OCI-LY3 (cell line): ENCODE data around the gene MRPL28.

Experiments
- H2AFZ ChIP-seq: fragments of 200-600, 300-600 bp; shearing (Covaris generic); 2 replicates; pipeline ENCODE4 v1.6.0; 2014; ENCODE audit warnings: antibody characterized with exemption, low read depth, low read length
- H3K27ac ChIP-seq: fragments of 200-600, 300-600 bp; sonication (generic); 2 replicates; pipeline ENCODE4 v1.5.1; 2014; ENCODE audit warnings: mild to moderate bottlenecking, low read length, moderate library complexity, mixed read lengths
- H3K27me3 ChIP-seq: fragments of 200-600, 300-600 bp; sonication (generic); 2 replicates; pipeline ENCODE4 v1.6.1; 2014; ENCODE audit warnings: low read depth, low read length, mixed read lengths
- H3K36me3 ChIP-seq: fragments of 200-600, 300-600 bp; sonication (generic); replicated peaks from 2 replicates; pipeline ENCODE3; 2014; ENCODE audit warnings: low read depth, low read length, mixed read lengths
- H3K4me1 ChIP-seq: fragments of 300-600, 200-600 bp; sonication (generic); 2 replicates; pipeline ENCODE4 v1.6.1; 2014; ENCODE audit warnings: low read length, mixed read lengths
- H3K4me2 ChIP-seq: fragments of 200-600, 300-600 bp; sonication (generic); 2 replicates; pipeline ENCODE4 v1.6.1; 2014; ENCODE audit warnings: low read length, mixed read lengths
- H3K4me3 ChIP-seq: fragments of 300-600, 200-600 bp; sonication (generic); 2 replicates; pipeline ENCODE4 v1.5.1; 2014; ENCODE audit warnings: antibody characterized with exemption, mild to moderate bottlenecking, low read length, moderate library complexity
- H3K79me2 ChIP-seq: fragments of 300-600, 200-600 bp; shearing (Covaris generic); 2 replicates; pipeline ENCODE4 v1.6.1; 2014; ENCODE audit warnings: mild to moderate bottlenecking, low read length, mixed read lengths
- H3K9ac ChIP-seq: fragments of 300-600, 200-600 bp; shearing (Covaris generic); 2 replicates; pipeline ENCODE4 v1.6.0; 2014; ENCODE audit warnings: mild to moderate bottlenecking, low read length, moderate library complexity
- H3K9me3 ChIP-seq: fragments of 200-600, 300-600 bp; shearing (Covaris generic); 2 replicates; pipeline ENCODE4 v1.6.1; 2014; ENCODE audit warnings: low read length, mixed read lengths; ENCODE audit not compliant: insufficient read depth
- H4K20me1 ChIP-seq: fragments of 200-600, 300-600 bp; sonication (generic); 2 replicates; pipeline ENCODE4 v1.6.1; 2016; ENCODE audit warnings: low read length, mixed read lengths; ENCODE audit not compliant: insufficient read depth
- EZH2phosphoT487 ChIP-seq: fragments of 200-600 bp; shearing (Covaris generic); IDR thresholded peaks from 2 replicates; pipeline ENCODE4 v1.6.1; 2018; ENCODE audit warnings: antibody characterized with exemption, mixed run types, low read depth
- TF ChIP-seq, protein P1 (sequence below): fragments of 200-600, 300-600 bp; sonication (generic); IDR thresholded peaks from 2 replicates; pipeline ENCODE4 v1.5.1; 2014; ENCODE audit warnings: antibody characterized with exemption, low read length, low read depth

Gene MRPL28

DNA sequence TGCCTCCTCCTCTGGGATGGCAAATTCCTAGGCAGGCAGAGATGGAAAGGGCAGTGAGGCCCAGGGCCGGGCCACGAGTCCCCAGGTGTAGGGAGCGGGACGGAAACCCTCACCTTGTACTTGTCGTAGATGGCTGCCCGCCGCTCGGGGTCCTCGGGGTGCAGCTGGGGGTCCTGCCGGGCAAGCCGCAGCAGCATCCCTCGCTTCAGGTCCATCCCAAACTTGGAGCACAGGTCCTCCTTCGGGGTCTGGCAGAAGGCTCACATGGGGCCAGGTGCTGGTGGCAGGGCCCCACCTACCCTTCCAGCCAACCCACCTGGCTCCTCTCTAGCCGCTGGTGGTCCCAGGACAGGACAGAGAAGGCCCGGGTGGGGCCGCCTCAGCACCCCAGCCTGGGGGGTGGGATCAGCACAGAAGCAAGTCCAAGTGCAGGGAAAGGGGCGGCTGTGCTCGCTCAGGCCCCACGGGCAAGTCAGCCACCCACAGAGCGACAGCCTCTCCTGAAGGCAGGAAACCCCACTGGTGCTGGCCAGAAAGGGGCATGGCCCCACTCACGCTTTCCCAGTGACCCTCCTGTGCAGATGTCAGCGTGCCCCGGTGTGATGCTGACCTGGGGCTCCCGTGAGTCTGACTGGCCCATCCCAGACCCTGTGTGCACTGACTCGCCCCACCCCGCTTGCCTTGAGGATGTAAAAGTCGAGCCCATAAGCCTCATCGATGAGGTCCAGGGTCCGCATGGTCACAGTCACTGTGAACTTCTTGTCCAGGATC, 1.8 kb downstream of the MRPL28 start:
- Histone ChIP-seq H3K36me3 (peaks cover 17% of the 10 kb centered on the region), H3K9ac (no peak overlapping the region), H3K4me2 (no peak overlapping the region)

DNA sequence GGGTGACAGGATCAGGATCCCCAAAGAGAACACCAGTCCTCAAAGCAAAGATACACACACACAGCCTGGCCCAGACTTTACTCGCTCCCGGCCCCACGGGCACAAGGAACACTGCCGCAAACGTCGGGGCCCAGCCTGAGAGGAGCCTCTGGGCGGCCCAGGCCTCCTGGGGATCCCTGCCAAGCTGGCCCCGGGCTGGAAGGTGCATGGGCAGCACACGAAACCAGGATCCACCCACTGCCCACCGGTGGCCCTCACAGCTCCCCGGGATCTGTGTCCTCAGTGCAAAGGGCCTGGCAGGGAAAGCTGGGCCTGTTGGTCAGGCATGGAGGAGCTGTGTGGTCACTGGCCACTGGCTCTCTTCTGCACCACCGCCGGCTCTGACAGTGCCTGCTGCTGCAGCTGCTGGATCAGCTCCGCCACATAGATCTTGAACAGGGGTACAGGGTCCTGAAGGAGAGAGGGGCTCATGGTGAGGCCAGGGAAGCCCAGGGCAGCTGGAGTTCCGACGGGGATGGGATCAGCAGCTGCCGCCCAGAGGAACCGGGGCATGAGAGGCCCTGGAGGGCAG, 2.9 kb downstream of the MRPL28 start:
- Histone ChIP-seq H3K36me3 (peaks cover 17% of the 10 kb centered on the region), H3K4me3 (no peak overlapping the region), H3K27me3 (no peaks in the 10 kb centered on the region), H3K9ac (no peak overlapping the region), H4K20me1 (no peaks in the 10 kb centered on the region; the same call in 1 of the 2 replicates), H3K4me2 (no peak overlapping the region), H3K27ac (no peak overlapping the region), H3K79me2 (peaks cover 6% of the 10 kb centered on the region; the same call in 1 of the 2 replicates), H3K4me1 (peaks cover 13% of the 10 kb centered on the region), H2AFZ (no peak overlapping the region), H3K9me3 (no peaks in the 10 kb centered on the region)
- TF ChIP-seq, protein P1, sequence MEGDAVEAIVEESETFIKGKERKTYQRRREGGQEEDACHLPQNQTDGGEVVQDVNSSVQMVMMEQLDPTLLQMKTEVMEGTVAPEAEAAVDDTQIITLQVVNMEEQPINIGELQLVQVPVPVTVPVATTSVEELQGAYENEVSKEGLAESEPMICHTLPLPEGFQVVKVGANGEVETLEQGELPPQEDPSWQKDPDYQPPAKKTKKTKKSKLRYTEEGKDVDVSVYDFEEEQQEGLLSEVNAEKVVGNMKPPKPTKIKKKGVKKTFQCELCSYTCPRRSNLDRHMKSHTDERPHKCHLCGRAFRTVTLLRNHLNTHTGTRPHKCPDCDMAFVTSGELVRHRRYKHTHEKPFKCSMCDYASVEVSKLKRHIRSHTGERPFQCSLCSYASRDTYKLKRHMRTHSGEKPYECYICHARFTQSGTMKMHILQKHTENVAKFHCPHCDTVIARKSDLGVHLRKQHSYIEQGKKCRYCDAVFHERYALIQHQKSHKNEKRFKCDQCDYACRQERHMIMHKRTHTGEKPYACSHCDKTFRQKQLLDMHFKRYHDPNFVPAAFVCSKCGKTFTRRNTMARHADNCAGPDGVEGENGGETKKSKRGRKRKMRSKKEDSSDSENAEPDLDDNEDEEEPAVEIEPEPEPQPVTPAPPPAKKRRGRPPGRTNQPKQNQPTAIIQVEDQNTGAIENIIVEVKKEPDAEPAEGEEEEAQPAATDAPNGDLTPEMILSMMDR: no peak
- no peak for TF ChIP-seq EZH2phosphoT487

More for the DNA sequence above, 1.8 kb downstream of the MRPL28 start:
- TF ChIP-seq EZH2phosphoT487: no peak
- TF ChIP-seq, protein P1: no peak
- Histone ChIP-seq H3K4me3 (no peak overlapping the region), H2AFZ (no peak overlapping the region), H3K9me3 (no peaks in the 10 kb centered on the region), H3K4me1 (peaks cover 13% of the 10 kb centered on the region), H3K27ac (no peak overlapping the region), H3K27me3 (no peaks in the 10 kb centered on the region), H3K79me2 (peaks cover 6% of the 10 kb centered on the region; the same call in 1 of the 2 replicates), H4K20me1 (no peaks in the 10 kb centered on the region; the same call in 1 of the 2 replicates)

DNA sequence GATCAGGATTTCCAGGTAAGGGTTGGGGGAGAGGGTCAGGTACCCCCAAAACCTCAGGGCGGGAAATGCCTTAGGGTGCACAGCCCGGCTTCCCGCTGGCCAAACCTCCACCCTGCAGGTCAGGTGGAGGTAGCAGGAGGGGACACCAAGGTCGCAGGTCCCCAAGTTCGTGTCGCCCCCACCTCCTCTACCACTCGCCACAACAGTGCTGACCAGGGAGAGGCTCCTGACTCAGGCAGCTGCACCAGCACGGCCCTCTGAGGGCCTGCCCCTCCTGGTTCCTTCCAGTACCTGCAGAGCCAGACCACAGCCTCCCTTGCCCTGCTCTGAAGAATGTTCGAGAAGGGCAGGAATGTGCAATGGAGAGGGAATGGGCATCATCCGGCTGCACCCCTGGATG, 3.9 kb downstream of the MRPL28 start:
- Histone ChIP-seq H3K9ac (no peak overlapping the region), H2AFZ (no peak overlapping the region), H3K4me1 (peaks cover 13% of the 10 kb centered on the region), H3K4me3 (no peak overlapping the region), H4K20me1 (no peaks in the 10 kb centered on the region; the same call in 1 of the 2 replicates), H3K27me3 (no peaks in the 10 kb centered on the region), H3K27ac (no peak overlapping the region), H3K79me2 (peaks cover 6% of the 10 kb centered on the region; the same call in 1 of the 2 replicates), H3K9me3 (no peaks in the 10 kb centered on the region), H3K36me3 (peaks cover 17% of the 10 kb centered on the region), H3K4me2 (no peak overlapping the region)
- no peak for TF ChIP-seq EZH2phosphoT487
- TF ChIP-seq, protein P1: no peak
